ENCODE data around the gene BIN1. TPM values are rescaled to one million over a fixed set of nuclear protein-coding genes. Genes with fewer than 3 reads are reported as not detected.

The BIN1 gene
- total RNA-seq, 4 donors from 2014 or later: 33.3 to 39.7 (median 38.4) TPM

DNA sequence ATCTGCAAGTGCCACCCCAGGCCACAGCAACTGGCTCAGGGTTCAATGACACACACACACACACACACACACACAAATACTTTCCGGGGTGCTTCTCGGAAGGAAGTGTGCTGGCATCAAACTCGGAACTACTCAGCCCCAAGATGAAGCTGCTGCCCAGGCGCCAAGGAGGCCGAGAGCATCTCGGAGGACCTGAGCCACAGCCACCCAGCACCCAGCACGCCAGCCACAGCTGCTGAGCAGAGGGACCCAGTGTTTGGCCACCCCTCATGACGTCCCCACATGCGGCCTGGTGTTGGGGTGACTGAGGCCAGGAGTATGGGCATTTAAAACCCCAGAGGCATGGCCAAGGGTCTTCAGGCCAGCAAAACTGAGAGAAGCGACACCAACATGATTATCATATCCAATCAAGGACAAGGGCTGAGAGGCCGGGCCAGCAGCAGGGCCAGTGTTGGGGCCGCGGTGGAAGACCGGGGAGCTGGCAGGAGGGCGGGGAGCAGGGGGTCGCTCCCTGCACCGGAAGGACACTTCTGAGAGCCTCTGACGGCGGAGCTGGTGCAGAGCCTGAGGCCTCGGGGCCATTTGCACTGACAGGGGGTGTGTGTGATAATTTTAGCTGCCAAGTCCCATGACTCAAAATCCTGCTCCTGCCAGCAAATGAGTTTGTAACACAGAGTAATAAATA lies 61.8 kb downstream of the BIN1 start:
- 84 to 100% methylated on average over 1 to 20 of the region's 20 CpGs for WGBS, 2 donors (ENCODE audit: low coverage in 1 of 2)
- Histone ChIP-seq H3K4me3 (no peak overlapping the region), H3K36me3 (no peaks in the 10 kb centered on the region), H3K27me3 (no peaks in the 10 kb centered on the region), H3K4me1 (peaks cover 0 to 4% (median 1%) of the 10 kb centered on the region in 4 donors), H3K9me3 (no peaks in the 10 kb centered on the region), H3K27ac (no peak overlapping the region)
- TF ChIP-seq POLR2AphosphoS5 (IDR thresholded peaks at IDR 0.05) (no peak), EP300 (IDR thresholded peaks at IDR 0.05; ENCODE audit: low read depth) (no peak), POLR2A (IDR thresholded peaks at IDR 0.05) (no peak)
- TF ChIP-seq, protein P1, sequence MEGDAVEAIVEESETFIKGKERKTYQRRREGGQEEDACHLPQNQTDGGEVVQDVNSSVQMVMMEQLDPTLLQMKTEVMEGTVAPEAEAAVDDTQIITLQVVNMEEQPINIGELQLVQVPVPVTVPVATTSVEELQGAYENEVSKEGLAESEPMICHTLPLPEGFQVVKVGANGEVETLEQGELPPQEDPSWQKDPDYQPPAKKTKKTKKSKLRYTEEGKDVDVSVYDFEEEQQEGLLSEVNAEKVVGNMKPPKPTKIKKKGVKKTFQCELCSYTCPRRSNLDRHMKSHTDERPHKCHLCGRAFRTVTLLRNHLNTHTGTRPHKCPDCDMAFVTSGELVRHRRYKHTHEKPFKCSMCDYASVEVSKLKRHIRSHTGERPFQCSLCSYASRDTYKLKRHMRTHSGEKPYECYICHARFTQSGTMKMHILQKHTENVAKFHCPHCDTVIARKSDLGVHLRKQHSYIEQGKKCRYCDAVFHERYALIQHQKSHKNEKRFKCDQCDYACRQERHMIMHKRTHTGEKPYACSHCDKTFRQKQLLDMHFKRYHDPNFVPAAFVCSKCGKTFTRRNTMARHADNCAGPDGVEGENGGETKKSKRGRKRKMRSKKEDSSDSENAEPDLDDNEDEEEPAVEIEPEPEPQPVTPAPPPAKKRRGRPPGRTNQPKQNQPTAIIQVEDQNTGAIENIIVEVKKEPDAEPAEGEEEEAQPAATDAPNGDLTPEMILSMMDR (IDR thresholded peaks at IDR 0.05): no peak
- intact Hi-C loops (cut with DNase I; ENCODE audit: low total_unique reads) (no loop called here), in situ Hi-C loops (cut with MboI; ENCODE audit: low pct_ligation_motif_present in 1 of 4, low pct_unique_long_range_greater_than_20kb in 1 of 4, low sequenced_read_pairs in 3 of 4) (no loop called here)
- DNase-seq: no peak

DNA sequence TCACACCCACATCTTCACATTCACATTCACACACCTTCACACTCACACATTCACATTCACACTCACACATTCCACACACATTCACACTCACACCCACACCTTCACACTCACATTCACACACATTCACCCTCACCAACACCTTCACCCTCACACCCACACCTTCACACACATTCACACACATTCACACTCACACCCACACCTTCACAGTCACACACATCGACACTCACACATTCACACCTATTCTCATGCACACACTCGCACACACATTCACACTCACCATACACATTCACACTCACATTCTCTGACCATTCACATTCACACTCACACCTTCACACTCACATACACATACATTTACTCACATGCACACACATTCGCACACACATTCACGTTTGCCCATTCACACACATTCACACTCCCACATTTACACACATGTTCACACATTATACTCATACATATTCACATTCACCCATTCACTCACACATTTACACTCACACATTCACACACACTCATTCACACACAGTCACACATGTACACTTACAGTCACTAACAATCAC lies 62.7 kb downstream of the BIN1 start:
- no peaks in the 10 kb centered on the region for H3K9me3 ChIP-seq
- in situ Hi-C loops (cut with MboI; ENCODE audit: low pct_ligation_motif_present in 1 of 4, low pct_unique_long_range_greater_than_20kb in 1 of 4, low sequenced_read_pairs in 3 of 4) (no loop called here), intact Hi-C loops (cut with DNase I; ENCODE audit: low total_unique reads) (no loop called here)
- H3K4me3 ChIP-seq: no peak overlapping the region
- TF ChIP-seq POLR2A (IDR thresholded peaks at IDR 0.05): no peak
- TF ChIP-seq POLR2AphosphoS5 (IDR thresholded peaks at IDR 0.05): no peak
- no peak for TF ChIP-seq EP300 (IDR thresholded peaks at IDR 0.05; ENCODE audit: low read depth)
- TF ChIP-seq, protein P1 (IDR thresholded peaks at IDR 0.05): no peak
- H3K36me3 ChIP-seq: no peaks in the 10 kb centered on the region
- no peak for DNase-seq
- H3K27me3 ChIP-seq: no peaks in the 10 kb centered on the region
- 92 to 93% methylated on average over 4 of the region's 4 CpGs for WGBS, 2 donors (ENCODE audit: low coverage in 1 of 2)
- H3K4me1 ChIP-seq: no peaks in the 10 kb centered on the region
- no peak overlapping the region for H3K27ac ChIP-seq

DNA sequence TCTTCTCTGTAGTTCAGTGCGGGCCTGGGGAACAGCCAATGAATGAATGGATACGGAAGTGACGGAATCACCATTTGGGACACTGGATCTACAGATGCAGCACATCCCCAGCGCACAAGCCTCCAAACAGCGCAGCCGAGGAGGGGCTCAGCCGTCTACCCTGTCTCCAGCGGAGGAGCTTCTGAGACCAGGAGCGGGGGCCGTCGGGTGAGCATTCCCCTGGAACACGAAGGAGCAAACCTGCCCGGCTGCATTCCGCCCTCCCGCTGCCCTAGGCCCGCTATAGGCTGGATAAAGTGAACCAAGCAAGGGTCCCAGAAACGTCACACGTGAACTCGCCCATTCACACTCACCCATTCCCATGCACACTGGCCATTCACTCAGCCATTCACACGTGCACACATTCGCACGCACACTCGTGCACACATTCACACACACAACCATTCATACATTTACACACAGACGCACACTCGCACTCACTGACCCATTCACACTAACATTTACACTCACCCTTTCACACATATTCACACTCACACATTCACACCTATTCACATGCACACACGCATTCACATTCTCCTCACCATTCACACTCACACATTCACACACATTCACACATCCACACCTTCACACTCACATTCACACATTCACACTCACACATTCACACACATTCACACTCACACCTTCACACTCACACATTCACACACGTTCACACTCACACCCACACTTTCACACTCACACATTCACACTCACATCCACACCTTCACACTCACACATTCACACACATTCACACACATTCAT lies 63.4 kb downstream of the BIN1 start:
- intact Hi-C loops (cut with DNase I; ENCODE audit: low total_unique reads) (no loop called here), in situ Hi-C loops (cut with MboI; ENCODE audit: low pct_ligation_motif_present in 1 of 4, low pct_unique_long_range_greater_than_20kb in 1 of 4, low sequenced_read_pairs in 3 of 4) (no loop called here)
- no peak overlapping the region for H3K27ac ChIP-seq
- no peaks in the 10 kb centered on the region for H3K36me3 ChIP-seq
- WGBS, 2 donors (ENCODE audit: low coverage in 1 of 2): 90 to 94% methylated on average over 11 to 27 of the region's 27 CpGs
- H3K4me1 ChIP-seq: no peaks in the 10 kb centered on the region
- no peaks in the 10 kb centered on the region for H3K9me3 ChIP-seq
- no peak for TF ChIP-seq POLR2AphosphoS5 (IDR thresholded peaks at IDR 0.05)
- TF ChIP-seq POLR2A (IDR thresholded peaks at IDR 0.05): no peak
- no peak for TF ChIP-seq EP300 (IDR thresholded peaks at IDR 0.05; ENCODE audit: low read depth)
- TF ChIP-seq, protein P1 (IDR thresholded peaks at IDR 0.05): no peak
- no peak for DNase-seq
- H3K27me3 ChIP-seq: no peaks in the 10 kb centered on the region
- H3K4me3 ChIP-seq: no peak overlapping the region

DNA sequence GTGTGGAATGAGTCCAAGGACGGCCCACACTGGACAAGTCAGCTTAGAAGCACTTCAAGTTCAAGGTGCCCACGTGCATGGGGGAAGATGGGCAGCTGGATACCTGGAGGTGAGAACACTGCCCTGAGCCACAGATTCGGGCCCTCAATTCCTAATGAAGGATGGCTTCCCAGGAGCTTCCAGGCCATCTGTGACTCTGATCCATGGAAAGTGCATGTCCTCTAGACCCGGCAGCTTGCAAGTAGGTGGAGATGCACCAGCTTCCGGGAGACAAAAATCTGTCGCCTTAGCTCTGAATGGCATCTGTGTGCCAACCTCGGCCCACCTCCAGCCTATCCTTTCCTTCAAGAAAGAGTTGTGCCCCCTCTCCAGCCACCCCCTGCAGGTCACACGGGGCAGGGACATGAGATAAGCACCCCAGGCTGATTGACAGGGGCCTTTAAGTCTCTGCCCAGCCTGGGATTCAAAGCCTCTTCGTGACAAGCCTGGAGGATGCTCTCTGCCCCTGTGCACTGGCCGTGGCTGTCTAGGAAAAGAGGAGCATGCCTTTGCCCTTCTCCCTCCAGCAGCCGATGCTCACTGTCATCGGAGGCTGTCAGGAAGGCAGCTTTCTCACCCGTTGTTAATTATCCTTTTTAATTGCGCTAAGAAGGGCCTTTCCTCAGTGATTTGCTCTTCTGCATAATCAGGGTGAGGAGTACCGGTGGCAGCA lies 65.5 kb downstream of the BIN1 start:
- Histone ChIP-seq H3K27ac (no peak overlapping the region), H3K4me3 (no peak overlapping the region), H3K27me3 (no peaks in the 10 kb centered on the region), H3K9me3 (no peaks in the 10 kb centered on the region), H3K4me1 (no peaks in the 10 kb centered on the region), H3K36me3 (no peaks in the 10 kb centered on the region)
- TF ChIP-seq EP300 (IDR thresholded peaks at IDR 0.05; ENCODE audit: low read depth) (no peak), POLR2AphosphoS5 (IDR thresholded peaks at IDR 0.05) (no peak), POLR2A (IDR thresholded peaks at IDR 0.05) (no peak)
- TF ChIP-seq, protein P1 (IDR thresholded peaks at IDR 0.05): no peak
- in situ Hi-C loops (cut with MboI; ENCODE audit: low pct_ligation_motif_present in 1 of 4, low pct_unique_long_range_greater_than_20kb in 1 of 4, low sequenced_read_pairs in 3 of 4) (no loop called here), intact Hi-C loops (cut with DNase I; ENCODE audit: low total_unique reads) (no loop called here)
- 81% methylated on average over 15 of the region's 15 CpGs; no CpG with 5 or more reads in 1 of the 2 donors for WGBS, 2 donors (ENCODE audit: low coverage in 1 of 2)
- DNase-seq: no peak

Data from transverse colon (tissue), 4 donors.